ENCODE data around the gene LRRC23.

DNA sequence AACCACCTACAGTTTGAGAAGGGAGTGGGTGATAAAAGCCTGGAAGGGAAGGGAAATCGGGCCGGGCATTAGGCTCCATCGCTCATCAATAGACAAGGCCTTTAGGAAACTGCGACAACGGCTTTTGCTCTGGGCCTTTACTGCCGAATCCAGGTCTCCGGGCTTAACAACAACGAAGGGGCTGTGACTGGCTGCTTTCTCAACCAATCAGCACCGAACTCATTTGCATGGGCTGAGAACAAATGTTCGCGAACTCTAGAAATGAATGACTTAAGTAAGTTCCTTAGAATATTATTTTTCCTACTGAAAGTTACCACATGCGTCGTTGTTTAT is 38.7 kb downstream of the LRRC23 start:
- no peak for TF ChIP-seq POLR2AphosphoS5 (IDR thresholded peaks at IDR 0.05)
- TF ChIP-seq EP300 (IDR thresholded peaks at IDR 0.05) = no peak
